Jurkat, Clone E6-1 (cell line): ENCODE measurements around the gene HSD11B1. TPM values are rescaled to one million over a fixed set of nuclear protein-coding genes. Genes with fewer than 3 reads are reported as not detected.
A peak's percentile ranks its signal among the peaks of the same experiment; 100 is the strongest.

Experiments used
- DNase-seq: peaks from one replicate; pipeline ENCODE4 v3.0.0-alpha.2; 2011; ENCODE audit warnings: low read depth, low spot score
- H3K4me3 ChIP-seq: 2 replicates; pipeline ENCODE4 v1.5.1; 2011; ENCODE audit warnings: mild to moderate bottlenecking, low read length, control low read depth, moderate library complexity
- polyA plus RNA-seq: library from polyadenylated mRNA; unstranded; fragments of >200 nt; gene quantifications from one replicate; pipeline ENCODE4 v1.2.1, GENCODE V29; 2012; ENCODE audit warnings: missing spikeins; ENCODE audit not compliant: insufficient read length, insufficient read depth

Gene HSD11B1
- not detected for polyA plus RNA-seq

GRCh38 chr1:209704584-209704983 lies at the start of gene HSD11B1:
TSS of gene HSD11B1 (plus strand) at chr1:209704846. CDS start at chr1:209704943, 97 bp downstream.
- H3K4me3 ChIP-seq = no peak within 1 kb of the TSS
- no peak for DNase-seq

- no peak overlapping the region for H3K4me3 ChIP-seq
- no peak for DNase-seq
These were observed 49.0 kb upstream of the HSD11B1 start for GRCh38 chr1:209655411-209656231.

DNA sequence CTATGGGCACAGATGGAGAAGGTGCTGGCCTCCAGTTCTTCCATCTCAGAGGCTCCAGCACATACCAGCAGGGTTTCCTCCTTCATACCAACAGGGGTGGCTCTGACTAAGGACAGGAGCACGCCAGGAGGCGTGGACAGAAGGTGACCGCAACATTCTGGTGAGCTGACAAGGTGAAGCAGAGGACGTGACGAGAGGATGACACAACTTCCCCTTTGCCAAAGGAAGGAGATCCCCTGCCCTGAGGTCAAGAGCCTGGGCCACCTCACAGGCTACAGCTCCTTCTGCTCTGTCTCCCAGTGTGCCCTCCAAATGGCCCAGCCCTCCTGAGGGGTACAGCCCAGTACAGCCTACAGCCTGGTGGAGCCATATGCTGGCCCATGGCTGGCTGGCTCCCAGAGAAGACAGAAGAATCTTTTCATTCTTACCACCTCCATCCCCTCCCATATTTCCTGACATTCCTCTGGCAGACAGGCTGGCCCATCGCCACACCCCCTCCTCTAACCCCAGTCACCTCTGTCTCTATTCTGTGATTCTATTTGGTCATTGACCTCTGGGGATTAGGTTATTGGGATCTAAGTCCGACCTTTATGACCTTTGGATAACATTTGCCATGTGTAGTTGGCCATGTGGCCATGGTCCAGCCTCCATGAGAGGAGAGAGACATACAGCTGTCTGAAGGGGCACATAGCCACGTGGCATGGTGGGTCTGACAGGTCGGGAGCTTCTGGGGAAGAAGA lies 47.3 kb upstream of the HSD11B1 start:
- no peak for DNase-seq
- no peak overlapping the region for H3K4me3 ChIP-seq

- no peak overlapping the region for H3K4me3 ChIP-seq
- DNase-seq = no peak
These were observed 46.7 kb upstream of the HSD11B1 start for GRCh38 chr1:209657918-209658317.

DNA sequence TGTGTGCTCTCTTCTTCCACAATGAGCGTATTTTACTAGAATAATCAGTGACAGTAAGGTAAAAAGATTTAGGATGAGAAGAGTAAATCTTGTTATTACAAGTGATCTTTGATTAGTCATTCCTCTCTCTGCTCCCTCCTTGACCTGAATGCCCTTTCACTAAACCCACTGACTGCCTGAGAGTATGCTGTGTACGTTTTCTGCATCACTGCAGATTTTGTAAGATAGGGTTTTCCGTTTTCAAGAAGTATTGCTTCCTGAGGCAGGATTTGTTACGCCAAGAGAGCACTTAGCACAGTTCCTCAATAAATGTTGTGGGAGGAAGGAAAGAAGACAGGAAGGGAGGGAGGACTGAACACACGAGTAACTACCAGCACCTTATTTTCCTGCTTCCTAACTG lies 44.7 kb upstream of the HSD11B1 start:
- no peak overlapping the region for H3K4me3 ChIP-seq
- DNase-seq = no peak

GRCh38 chr1:209661071-209661470 lies 43.6 kb upstream of the HSD11B1 start:
- no peak for DNase-seq
- H3K4me3 ChIP-seq = no peak overlapping the region

GRCh38 chr1:209662879-209663327 lies 41.7 kb upstream of the HSD11B1 start:
- H3K4me3 ChIP-seq = no peak overlapping the region
- DNase-seq = no peak

DNA sequence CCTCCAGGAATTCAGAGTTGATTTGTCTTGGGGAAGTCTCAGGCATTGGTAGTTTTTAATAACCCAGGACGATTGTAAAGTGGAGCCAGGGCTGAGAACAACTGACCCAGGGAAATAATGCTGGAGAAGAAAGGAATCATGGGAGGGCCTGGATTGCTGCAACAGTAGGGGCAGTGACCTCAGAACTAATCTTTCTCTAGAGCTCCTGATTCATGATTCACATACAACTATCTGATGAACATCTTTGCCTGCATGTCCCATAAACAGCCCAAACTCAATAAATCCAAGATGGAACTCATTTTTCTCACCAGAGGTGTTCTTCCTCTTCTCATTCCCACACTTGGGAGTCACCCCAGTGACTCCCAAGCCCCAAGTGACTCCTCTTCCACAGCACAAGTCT lies 37.5 kb upstream of the HSD11B1 start:
- DNase-seq = no peak
- no peak overlapping the region for H3K4me3 ChIP-seq

DNA sequence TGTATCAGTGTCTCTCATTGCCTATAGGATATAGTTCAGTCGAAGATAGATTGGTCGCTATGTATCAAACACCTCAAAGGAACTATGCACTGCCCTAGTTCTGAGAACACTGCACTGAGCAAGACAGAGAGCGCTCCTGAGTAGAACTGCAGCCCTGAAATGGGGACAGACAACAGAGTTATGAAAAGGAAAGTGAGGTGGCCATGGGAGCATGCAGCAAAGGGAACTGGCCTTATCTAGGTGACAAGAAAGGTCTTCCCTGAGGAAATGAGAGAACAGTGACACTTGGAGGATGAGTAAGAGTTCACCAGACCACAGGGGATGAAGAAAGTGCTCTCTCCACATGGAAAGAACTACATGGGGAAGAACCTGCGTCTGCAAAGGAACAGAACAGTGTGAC lies 36.9 kb upstream of the HSD11B1 start:
- DNase-seq = no peak
- H3K4me3 ChIP-seq = no peak overlapping the region

- no peak for DNase-seq
- H3K4me3 ChIP-seq = no peak overlapping the region
These were observed 34.1 kb upstream of the HSD11B1 start for GRCh38 chr1:209670441-209671082.

DNA sequence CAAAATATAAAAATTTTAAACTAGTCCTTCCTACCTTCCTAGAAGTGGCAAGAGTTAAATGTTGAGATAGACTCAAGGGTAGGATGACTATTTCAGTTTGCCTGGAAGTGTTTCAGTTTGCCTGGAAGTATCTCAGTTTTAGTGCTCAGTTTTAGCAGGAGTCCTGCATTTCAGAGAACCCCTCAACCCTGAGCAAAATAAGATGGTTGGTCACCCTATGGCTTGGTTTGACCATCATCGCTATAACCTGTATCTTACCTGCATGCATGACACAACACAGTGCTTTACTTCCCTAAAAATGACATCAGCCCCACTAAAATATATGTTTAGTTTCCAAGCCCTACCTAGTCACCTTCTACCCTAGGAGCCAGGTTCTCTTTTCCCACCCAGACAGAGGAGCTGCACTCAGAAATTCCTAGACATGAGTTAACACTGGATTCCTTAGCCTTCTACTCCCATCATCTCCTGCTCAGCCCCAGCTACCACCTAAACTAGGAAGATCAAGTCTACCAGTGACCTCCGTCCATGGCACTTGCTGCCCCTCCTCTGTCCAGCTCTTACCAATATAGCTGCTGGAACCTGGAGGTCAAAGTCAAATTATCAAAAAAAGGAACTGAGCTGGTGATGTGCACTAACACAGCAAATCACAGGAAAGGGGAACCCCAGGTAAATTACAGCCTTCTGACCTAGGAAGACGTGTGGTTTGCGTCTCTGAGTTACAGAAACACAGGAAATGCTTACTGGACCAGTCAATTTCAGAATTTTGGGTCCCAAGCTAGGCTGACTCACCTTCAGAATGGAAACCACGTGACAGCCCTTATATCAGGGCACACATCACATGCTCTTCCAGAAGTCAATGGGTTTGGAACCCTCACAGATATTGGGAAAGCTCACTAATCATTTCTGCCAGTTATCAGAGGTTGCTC lies 31.7 kb upstream of the HSD11B1 start:
- H3K4me3 ChIP-seq = no peak overlapping the region
- no peak for DNase-seq

GRCh38 chr1:209673631-209674417 lies 30.8 kb upstream of the HSD11B1 start:
- H3K4me3 ChIP-seq = no peak overlapping the region
- no peak for DNase-seq

DNA sequence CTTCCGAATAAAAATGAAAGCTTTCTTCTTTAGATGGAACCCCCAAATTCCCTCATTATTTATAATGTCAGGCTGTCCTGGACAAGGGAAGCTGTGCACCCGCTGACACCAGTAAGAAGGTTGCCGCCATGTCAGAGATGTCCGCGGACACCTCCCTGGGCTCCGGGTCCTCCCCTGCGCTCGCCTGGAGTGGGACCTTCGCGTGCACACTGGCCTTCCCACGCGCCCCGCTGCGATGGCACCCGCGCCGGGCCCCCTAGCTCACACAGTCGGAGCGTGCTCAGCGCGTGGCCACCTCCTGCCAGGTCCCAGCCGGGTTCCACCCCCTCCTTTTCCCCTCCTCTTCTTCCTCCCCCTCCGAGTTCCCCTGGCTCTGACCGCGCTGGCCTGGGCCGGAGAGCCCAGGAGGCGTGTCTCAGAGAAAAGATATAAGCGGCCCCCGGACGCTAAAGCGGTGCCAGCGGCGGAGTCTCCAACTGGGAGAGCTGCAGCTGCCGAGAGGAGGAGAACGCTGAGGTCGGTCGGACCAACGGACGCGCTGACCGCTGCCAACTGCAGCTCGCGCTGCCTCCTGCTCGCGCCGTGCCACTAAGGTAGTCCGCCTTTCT lies 29.6 kb upstream of the HSD11B1 start, which contains the start of gene G0S2:
G0S2 (plus strand) TSS at position 456 of the 608 bp plus-strand sequence. CDS start 273 bp downstream, outside the sequence.
- no peak within 1 kb of the TSS for H3K4me3 ChIP-seq
- DNase-seq = no peak

DNA sequence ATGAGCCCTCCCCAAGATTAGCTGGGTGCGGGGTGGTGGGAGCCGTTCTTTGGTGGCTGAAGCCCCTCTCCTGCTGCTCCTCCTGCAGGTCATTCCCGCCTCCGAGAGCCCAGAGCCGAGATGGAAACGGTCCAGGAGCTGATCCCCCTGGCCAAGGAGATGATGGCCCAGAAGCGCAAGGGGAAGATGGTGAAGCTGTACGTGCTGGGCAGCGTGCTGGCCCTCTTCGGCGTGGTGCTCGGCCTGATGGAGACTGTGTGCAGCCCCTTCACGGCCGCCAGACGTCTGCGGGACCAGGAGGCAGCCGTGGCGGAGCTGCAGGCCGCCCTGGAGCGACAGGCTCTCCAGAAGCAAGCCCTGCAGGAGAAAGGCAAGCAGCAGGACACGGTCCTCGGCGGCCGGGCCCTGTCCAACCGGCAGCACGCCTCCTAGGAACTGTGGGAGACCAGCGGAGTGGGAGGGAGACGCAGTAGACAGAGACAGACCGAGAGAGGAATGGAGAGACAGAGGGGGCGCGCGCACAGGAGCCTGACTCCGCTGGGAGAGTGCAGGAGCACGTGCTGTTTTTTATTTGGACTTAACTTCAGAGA lies 29.0 kb upstream of the HSD11B1 start:
- no peak for DNase-seq
- no peak overlapping the region for H3K4me3 ChIP-seq

- H3K4me3 ChIP-seq = no peak overlapping the region
- no peak for DNase-seq
These were observed 25.6 kb upstream of the HSD11B1 start for GRCh38 chr1:209678981-209679539.

DNA sequence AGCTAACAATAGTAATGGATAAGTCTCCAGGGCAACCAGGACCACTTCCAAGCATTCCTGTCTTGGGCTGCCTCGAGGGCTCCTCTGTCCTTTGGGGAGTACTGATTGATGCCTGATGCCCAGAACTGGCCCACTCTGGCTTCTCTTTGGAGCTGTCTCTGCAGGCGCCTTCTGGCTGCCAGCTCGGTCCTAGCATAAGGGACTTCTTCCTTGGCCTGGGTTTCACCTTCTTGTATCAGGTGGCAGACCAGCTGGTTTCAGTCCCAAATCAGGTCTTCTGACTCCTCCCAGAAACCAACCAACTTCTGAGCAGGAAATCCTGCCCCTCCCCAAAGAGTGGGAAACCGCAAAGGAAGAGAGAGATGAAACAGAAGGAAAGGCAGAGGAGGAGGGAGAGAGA lies 18.8 kb upstream of the HSD11B1 start:
- H3K4me3 ChIP-seq = no peak overlapping the region
- DNase-seq = peak; percentile 73

GRCh38 chr1:209686322-209686721 lies 18.3 kb upstream of the HSD11B1 start:
- H3K4me3 ChIP-seq = no peak overlapping the region
- DNase-seq = no peak
